Keratinocyte (primary cell): ENCODE measurements around the gene SYCN. TPM values are rescaled to one million over a fixed set of nuclear protein-coding genes. Genes with fewer than 3 reads are reported as not detected.

Experiments used
- DNase-seq: peaks from one replicate; pipeline ENCODE4 v3.0.0-alpha.2; 2011; ENCODE audit warnings: low read depth, missing footprints, low spot score
- FAIRE-seq: peaks from 2 replicates; lab custom pipeline; 2011; peaks lifted over from hg19 to GRCh38; lab: Jason Lieb, UNC
- H2AFZ ChIP-seq: 2 replicates; pipeline ENCODE4 v1.6.0; 2012; ENCODE audit warnings: low read length, control low read depth, inconsistent platforms; ENCODE audit not compliant: control insufficient read depth
- H3K27ac ChIP-seq: 2 replicates; pipeline ENCODE4 v1.5.1; 2011; ENCODE audit warnings: low read length; ENCODE audit not compliant: control insufficient read depth, insufficient read depth
- H3K27me3 ChIP-seq: 3 replicates; pipeline ENCODE4 v1.6.0; 2011; ENCODE audit warnings: low read length; ENCODE audit not compliant: control insufficient read depth, insufficient read depth; ENCODE audit errors: extremely low read depth
- H3K36me3 ChIP-seq, 2 experiments: 2 replicates in 1 of 2; 3 replicates in 1 of 2; pipeline ENCODE4 v1.5.1; 2011; ENCODE audit warnings: low read length in 2 of 2, mild to moderate bottlenecking in 1 of 2; ENCODE audit not compliant: control insufficient read depth in 2 of 2, insufficient read depth in 2 of 2; ENCODE audit errors: extremely low read depth in 1 of 2
- H3K4me1 ChIP-seq: 3 replicates; pipeline ENCODE4 v1.5.1; 2011; ENCODE audit warnings: low read length; ENCODE audit not compliant: control insufficient read depth, insufficient read depth; ENCODE audit errors: extremely low read depth
- H3K4me2 ChIP-seq: 3 replicates; pipeline ENCODE4 v1.6.0; 2011; ENCODE audit warnings: low read depth, low read length; ENCODE audit not compliant: control insufficient read depth, insufficient read depth; ENCODE audit errors: extremely low read depth
- H3K4me3 ChIP-seq, 3 experiments: fragments of 200-600 bp in 1 of 3; sonication (generic) in 1 of 3; 2 replicates in 2 of 3; 3 replicates in 1 of 3; pipeline ENCODE4 v1.5.1; 2011 to 2016; ENCODE audit warnings: low read length in 3 of 3, mild to moderate bottlenecking in 3 of 3, control low read depth in 2 of 3, inconsistent platforms in 1 of 3, low read depth in 1 of 3, mixed read lengths in 1 of 3, mixed run types in 1 of 3, moderate library complexity in 1 of 3; ENCODE audit not compliant: control insufficient read depth in 2 of 3, insufficient read depth in 2 of 3; ENCODE audit errors: extremely low read depth in 1 of 3
- H3K79me2 ChIP-seq: 2 replicates; pipeline ENCODE4 v1.6.0; 2012; ENCODE audit warnings: low read length; ENCODE audit not compliant: control insufficient read depth, insufficient read depth
- H3K9ac ChIP-seq: 3 replicates; pipeline ENCODE4 v1.6.0; 2011; ENCODE audit warnings: low read length; ENCODE audit not compliant: control insufficient read depth, insufficient read depth; ENCODE audit errors: extremely low read depth
- H3K9me1 ChIP-seq: 3 replicates; pipeline ENCODE4 v1.6.0; 2011; ENCODE audit warnings: low read length; ENCODE audit not compliant: control insufficient read depth, insufficient read depth; ENCODE audit errors: extremely low read depth
- H3K9me3 ChIP-seq: 2 replicates; pipeline ENCODE4 v1.5.1; 2012; ENCODE audit warnings: low read depth, low read length; ENCODE audit not compliant: control insufficient read depth
- H4K20me1 ChIP-seq: 3 replicates; pipeline ENCODE4 v1.6.0; 2011; ENCODE audit warnings: low read length; ENCODE audit not compliant: control insufficient read depth, insufficient read depth; ENCODE audit errors: extremely low read depth
- CTCF ChIP-seq, 3 experiments: IDR thresholded peaks in 1 of 3; conservative IDR thresholded peaks in 1 of 3; optimal IDR thresholded peaks in 1 of 3; 2 replicates in 2 of 3; 3 replicates in 1 of 3; pipeline versions ENCODE3 to v1.5.1; 2011; ENCODE audit warnings: low read length in 3 of 3, mild to moderate bottlenecking in 3 of 3, moderate library complexity in 2 of 3, control low read depth in 1 of 3, inconsistent platforms in 1 of 3; ENCODE audit not compliant: insufficient read depth in 2 of 3; ENCODE audit errors: extremely low read depth in 1 of 3
- EZH2 ChIP-seq: IDR thresholded peaks from one replicate; pipeline ENCODE4 v1.6.1; 2012; ENCODE audit warnings: inconsistent platforms, mild to moderate bottlenecking, low read length, moderate library complexity
- dilution Hi-C: fragments of 300-500 bp; cut with MboI; formaldehyde crosslinking; loops from one replicate; pipeline ENCODE4 v1.7.0; 2020; ENCODE audit warnings: low sequenced_read_pairs; ENCODE audit not compliant: extremely low pct_ligation_motif_present
- polyA plus RNA-seq, 5 experiments: library from polyadenylated mRNA; depleted of rRNA in 3 of 5; stranded (reverse) in 3 of 5; stranded (forward) in 1 of 5; unstranded in 1 of 5; fragments of >200 nt; gene quantifications; 1 replicate in 1 of 5; 2 replicates in 3 of 5; 3 replicates in 1 of 5; pipeline versions ENCODE4 v1.2.1 to v1.2.3, GENCODE V29; 2011 to 2012; ENCODE audit warnings: missing spikeins in 2 of 5, low read depth in 1 of 5, low replicate concordance in 1 of 5

SYCN gene
- polyA plus RNA-seq, 1 donor (not counting 4 experiments of a cell fraction or from before 2014, with no cell fraction given) = not detected

GRCh38 chr19:39174142-39174541 is 29.9 kb downstream of the SYCN start:
- H3K27me3 ChIP-seq = no peaks in the 10 kb centered on the region
- no peaks in the 10 kb centered on the region for H3K9me3 ChIP-seq
- H3K4me2 ChIP-seq = no peak overlapping the region
- H3K36me3 ChIP-seq = peaks cover 0 to 30% of the 10 kb centered on the region in 2 experiments
- DNase-seq (no peak), FAIRE-seq (no peak)
- no peaks in the 10 kb centered on the region for H3K4me1 ChIP-seq
- H3K79me2 ChIP-seq = no peaks in the 10 kb centered on the region
- H2AFZ ChIP-seq = no peak overlapping the region
- TF ChIP-seq EZH2 (no peak), CTCF (optimal IDR thresholded peaks at IDR 0.05 in 1 of 3, IDR thresholded peaks at IDR 0.05 in 1 of 3, conservative IDR thresholded peaks at IDR 0.05 in 1 of 3; ENCODE audit: extremely low read depth in 1 of 3, insufficient read depth in 2 of 3, low read length in 3 of 3) (no peak)
- no peak overlapping the region for H3K4me3 ChIP-seq
- no peak overlapping the region for H3K9ac ChIP-seq
- no peaks in the 10 kb centered on the region for H4K20me1 ChIP-seq
- H3K9me1 ChIP-seq = no peaks in the 10 kb centered on the region
- dilution Hi-C loops = no loop called here
- no peak overlapping the region for H3K27ac ChIP-seq

- Histone ChIP-seq H3K4me2 (no peak overlapping the region), H2AFZ (no peak overlapping the region), H3K27ac (no peak overlapping the region), H3K9me3 (no peaks in the 10 kb centered on the region), H3K4me1 (no peaks in the 10 kb centered on the region), H4K20me1 (no peaks in the 10 kb centered on the region), H3K27me3 (no peaks in the 10 kb centered on the region), H3K4me3 (no peak overlapping the region), H3K79me2 (no peaks in the 10 kb centered on the region), H3K9ac (no peak overlapping the region), H3K9me1 (no peaks in the 10 kb centered on the region), H3K36me3 (peaks cover 0 to 29% of the 10 kb centered on the region in 2 experiments)
- dilution Hi-C loops = no loop called here
- DNase-seq (no peak), FAIRE-seq (no peak)
- TF ChIP-seq CTCF (optimal IDR thresholded peaks at IDR 0.05 in 1 of 3, IDR thresholded peaks at IDR 0.05 in 1 of 3, conservative IDR thresholded peaks at IDR 0.05 in 1 of 3; ENCODE audit: extremely low read depth in 1 of 3, insufficient read depth in 2 of 3, low read length in 3 of 3) (no peak), EZH2 (no peak)
Observed at GRCh38 chr19:39173502-39173991, 30.5 kb downstream of the SYCN start.
